Measurements from ENCODE around the gene PPIE.

DNA sequence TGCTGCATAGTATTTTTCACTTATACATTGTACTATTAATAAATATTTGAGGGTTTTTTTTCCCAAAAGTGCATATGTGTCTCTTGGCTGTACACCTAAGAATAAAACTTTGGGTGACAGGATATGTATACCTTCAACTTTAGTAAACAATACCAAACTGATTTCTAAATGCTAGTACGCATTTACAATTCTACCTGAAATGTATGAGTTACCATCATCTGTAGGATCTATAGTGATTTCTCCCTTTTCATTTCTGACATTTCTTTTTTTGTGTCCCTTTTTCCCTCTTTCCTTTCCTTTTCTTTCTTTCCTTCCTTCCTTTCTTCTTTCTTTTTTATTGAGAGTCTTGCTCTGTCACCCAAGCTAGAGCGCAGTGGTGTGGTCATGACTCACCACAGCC lies 66.7 kb downstream of the PPIE start:
- no peak for TF ChIP-seq EZH2phosphoT487 (IDR thresholded peaks at IDR 0.05; ENCODE audit: low read depth, severe bottlenecking, unreplicated experiment)
- TF ChIP-seq, protein P1, sequence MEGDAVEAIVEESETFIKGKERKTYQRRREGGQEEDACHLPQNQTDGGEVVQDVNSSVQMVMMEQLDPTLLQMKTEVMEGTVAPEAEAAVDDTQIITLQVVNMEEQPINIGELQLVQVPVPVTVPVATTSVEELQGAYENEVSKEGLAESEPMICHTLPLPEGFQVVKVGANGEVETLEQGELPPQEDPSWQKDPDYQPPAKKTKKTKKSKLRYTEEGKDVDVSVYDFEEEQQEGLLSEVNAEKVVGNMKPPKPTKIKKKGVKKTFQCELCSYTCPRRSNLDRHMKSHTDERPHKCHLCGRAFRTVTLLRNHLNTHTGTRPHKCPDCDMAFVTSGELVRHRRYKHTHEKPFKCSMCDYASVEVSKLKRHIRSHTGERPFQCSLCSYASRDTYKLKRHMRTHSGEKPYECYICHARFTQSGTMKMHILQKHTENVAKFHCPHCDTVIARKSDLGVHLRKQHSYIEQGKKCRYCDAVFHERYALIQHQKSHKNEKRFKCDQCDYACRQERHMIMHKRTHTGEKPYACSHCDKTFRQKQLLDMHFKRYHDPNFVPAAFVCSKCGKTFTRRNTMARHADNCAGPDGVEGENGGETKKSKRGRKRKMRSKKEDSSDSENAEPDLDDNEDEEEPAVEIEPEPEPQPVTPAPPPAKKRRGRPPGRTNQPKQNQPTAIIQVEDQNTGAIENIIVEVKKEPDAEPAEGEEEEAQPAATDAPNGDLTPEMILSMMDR (IDR thresholded peaks at IDR 0.05; ENCODE audit: poor library complexity) = no peak
